A204.1 (cell line): Measurements from ENCODE around the gene RBM12.

Experiments
- FAIRE-seq: peaks from 2 replicates; lab custom pipeline; 2012; peaks lifted over from hg19 to GRCh38; lab: Jason Lieb, UNC

The RBM12 gene

GRCh38 chr20:35619196-35620095 lies 45.3 kb downstream of the RBM12 start:
- peak; percentile 55 for FAIRE-seq

DNA sequence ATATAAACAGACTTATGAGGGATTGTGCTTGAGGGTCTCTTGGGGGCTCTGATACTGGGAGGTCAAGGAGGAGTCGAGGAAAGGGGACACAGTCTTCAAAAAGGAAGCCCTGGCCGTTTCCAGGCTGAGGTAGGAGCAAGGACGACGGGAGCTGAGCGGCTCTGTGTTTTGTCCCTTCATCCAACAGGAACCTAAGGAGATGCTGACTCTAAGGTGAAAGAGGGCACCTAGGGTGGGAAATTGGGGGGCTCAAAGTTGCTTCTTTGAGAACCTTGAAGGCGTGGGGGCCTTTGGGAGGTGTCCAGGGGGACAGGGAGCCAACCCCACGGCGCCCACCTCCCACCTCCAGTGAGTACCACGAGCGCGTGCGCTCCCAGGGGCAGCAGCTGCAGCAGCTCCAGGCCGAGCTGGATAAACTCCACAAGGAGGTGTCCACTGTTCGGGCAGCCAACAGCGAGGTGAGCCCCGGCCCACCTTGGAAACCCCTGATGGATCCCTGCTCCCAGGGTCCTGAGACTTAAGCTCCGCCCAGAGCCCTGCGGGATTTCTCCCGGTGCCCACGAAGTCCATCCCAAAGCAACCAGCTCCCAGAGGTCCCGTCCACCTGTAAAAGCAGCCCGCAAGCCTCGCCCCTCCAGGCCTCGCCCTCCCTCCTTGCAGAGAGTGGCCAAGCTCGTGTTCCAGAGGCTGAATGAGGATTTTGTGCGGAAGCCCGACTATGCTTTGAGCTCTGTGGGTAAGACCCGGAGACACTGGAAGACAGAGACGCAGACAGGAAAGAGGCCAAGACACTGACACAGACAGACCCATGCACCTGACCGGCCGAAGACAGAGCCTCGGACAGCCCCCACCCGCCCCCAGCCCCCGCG lies 46.2 kb downstream of the RBM12 start:
- no peak for FAIRE-seq

DNA sequence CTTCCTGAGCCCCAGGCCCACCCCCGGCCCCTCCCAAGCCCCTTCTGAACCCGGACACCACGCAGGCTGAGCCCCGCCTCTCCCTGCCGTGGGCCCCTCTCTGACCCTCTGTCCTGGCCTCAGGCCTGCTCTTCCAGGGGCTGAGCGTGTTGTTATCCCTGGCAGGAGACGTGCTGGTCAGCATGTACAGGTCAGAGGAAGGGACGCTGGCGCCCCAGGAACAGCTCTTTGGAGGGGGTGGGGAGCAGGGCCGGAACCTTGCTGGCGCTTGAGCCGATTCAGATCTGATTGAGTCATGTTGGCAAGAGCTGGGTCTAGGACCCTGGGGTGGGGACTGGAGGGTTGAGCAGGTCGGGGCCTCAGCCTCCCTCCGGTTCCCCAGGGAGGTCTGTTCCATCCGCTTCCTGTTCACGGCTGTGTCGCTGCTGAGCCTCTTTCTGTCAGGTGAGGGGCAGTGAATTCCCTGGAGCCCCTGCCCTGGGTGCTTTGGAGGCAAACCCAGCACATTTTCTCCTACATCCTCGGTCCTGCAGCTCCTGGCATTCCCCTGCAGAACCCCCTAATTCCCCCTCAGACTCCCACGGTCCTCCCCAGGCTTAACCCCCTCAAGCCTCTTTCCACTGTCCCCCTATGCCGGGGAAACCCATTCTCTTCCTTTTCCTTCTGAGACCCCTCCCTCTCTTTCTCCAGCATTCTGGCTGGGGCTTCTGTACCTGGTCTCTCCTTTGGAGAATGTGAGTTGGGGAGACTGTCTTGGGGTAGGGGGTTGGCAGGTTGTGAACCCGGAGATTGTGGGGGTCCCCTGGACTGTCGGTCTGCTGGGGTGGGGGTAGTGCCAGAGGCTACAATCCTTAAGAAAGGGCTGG lies 47.1 kb downstream of the RBM12 start:
- no peak for FAIRE-seq

DNA sequence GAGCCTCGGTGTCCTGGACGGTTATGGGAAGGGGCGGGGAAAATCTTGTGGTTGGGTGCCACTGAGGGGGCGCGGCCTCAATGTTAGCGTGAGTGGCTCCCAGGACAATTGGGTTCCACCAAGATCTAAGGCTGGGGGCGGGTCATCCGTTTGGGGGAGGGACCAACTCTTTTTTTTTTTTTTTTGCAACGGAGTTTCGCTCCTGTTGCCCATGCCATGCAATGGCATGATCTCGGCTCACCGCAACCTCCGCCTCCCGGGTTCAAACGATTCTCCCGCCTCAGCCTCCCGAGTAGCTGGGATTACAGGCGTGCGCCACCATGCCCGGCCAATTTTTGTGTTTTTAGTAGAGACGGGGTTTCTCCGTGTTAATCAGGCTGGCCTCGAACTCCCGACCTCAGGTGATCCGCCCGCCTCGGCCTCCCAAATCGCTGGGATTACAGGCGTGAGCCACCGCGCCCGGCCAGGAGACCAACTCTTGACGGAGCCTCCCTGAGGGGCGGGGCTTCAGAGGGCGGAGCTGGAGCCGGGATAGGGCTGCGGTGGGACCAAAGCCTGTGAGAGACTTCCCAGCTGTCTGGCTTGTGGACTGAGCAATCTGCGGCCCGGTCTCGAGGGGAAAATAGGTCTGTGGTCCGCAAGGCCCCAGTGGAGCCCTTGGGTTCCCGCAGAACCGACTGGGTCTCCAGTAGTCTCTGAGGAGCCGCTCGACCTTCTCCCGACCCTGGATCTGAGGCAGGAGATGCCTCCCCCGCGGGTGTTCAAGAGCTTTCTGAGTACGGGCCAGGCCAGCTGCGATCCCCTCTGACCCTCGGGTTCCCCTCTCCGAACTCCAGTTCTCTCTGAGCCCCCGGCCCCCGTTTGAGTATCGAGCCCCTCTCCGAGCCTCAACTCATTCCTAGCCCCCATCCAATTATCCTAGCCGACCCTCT lies 48.0 kb downstream of the RBM12 start:
- peak; percentile 90 for FAIRE-seq

- FAIRE-seq, result no peak
Observed at GRCh38 chr20:35615667-35616464, 48.8 kb downstream of the RBM12 start, which contains the start of gene SPAG4. Gene SPAG4 (plus strand): TSS chr20:35615829. CDS start chr20:35616004, 175 bp downstream.

GRCh38 chr20:35611482-35611881 lies 53.2 kb downstream of the RBM12 start:
- no peak for FAIRE-seq

GRCh38 chr20:35610833-35611427 lies 53.8 kb downstream of the RBM12 start:
- no peak for FAIRE-seq

DNA sequence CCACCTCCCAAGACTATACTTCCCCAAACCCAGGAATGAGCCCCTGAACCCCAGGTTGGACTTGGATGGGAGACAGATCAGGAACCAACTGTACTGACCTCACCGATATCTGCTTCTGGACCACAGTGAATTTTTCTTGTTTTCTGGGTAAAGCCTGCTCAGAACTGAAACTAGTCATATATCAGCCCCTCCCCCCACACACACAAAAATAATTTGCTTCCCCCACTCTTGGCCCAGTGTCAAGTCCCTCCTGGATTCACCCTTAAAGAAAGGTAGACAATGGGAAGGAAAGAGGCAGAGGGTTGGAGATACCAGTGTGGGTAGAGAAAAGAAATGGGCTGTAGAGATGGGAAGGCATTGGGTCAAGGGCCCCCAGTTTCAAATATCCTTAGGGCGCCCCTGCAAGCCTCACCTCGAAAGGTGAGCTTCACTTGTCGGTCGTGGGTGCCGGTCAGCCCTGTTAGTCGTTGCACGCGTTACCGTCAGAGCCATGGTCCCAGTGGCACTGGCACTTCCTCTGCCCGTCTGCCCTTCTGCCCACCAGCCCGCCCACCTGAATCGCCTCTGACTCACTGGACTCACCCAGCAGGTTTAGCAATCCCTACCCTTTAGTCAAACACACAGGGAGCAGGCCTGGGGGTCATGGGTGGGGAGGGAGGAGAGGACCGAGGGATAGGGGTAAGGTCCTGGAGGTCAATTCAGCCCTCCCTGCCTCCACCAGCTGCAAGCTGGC lies 57.5 kb downstream of the RBM12 start:
- FAIRE-seq, result no peak

- FAIRE-seq, result no peak
Observed at GRCh38 chr20:35606127-35606526, 58.6 kb downstream of the RBM12 start.

GRCh38 chr20:35604449-35604747 lies 60.3 kb downstream of the RBM12 start:
- no peak for FAIRE-seq

DNA sequence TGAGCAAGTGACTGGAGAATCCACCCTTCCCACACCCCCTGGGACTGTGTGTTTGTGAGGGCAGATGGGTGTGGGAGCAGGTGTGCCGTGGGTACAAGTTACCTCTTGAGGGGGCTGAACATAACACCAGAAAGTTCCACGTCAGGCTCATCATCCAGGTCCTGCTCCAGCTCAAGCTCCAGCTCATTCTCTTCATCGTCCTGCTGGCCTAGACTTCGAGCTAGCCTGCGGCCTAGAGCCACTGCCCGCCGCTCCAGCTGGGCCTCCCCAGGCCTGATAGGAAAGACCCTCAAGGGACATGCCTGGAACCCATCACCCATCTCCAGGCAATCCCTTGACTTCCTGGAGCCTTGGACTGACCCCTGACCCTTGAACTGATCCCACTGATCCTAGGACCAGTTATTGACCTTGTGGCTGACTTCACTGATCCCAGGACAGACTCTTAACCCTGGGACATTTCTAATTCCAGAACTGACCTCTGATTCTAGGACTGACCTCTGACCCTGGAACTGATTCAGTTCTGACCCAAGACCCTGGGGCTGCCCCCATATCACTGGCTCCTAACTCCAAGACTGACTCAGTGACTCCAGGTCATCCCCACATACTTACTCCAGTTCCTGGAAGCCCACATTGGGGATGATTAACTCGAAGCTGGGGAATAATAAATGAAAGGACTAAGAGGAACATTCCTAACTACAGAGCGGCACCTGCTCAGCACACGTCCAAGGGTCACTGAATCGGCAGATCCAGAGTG lies 60.8 kb downstream of the RBM12 start:
- no peak for FAIRE-seq

DNA sequence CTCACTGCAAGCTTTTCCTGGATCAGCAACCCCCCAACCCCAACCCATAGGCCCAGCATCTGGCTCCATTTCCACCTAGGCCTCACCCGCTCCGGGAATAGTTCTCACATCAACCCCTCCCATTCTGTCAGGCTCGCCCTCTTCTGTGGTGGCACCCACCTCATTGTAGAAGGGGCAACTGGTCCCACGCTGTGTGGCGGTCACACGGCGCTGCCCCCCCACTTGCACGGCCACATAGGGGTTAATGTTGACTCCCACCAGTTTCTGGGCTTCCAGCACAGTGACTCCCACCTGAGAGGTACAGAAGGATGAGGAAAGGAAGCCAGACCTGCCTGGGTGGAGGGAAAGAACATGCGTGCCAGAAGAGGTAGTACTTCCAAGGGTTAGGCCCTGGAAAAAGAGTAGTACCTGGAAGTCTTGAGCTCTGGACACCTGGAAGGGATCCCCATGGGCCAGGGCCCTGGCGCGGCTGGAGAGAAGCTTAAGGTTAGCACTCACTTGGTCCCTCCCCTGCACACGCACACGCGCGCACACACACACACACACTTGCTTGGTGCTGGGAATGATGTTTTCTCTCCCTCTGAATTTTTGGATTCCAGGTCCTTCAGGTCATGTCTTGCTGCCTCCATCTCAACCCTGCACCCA lies 61.7 kb downstream of the RBM12 start:
- FAIRE-seq, result no peak

GRCh38 chr20:35601990-35602389 lies 62.7 kb downstream of the RBM12 start:
- no peak for FAIRE-seq

- FAIRE-seq, result no peak
Observed at GRCh38 chr20:35600993-35601973, 63.4 kb downstream of the RBM12 start.

- no peak for FAIRE-seq
Observed at GRCh38 chr20:35600176-35600992, 64.3 kb downstream of the RBM12 start.

- no peak for FAIRE-seq
Observed at GRCh38 chr20:35599776-35600120, 65.0 kb downstream of the RBM12 start.
